Caki2 (cell line): ENCODE measurements around the gene CREBBP. TPM values are rescaled to one million over a fixed set of nuclear protein-coding genes. Genes with fewer than 3 reads are reported as not detected.
A peak's percentile ranks its signal among the peaks of the same experiment; 100 is the strongest.

Source experiments
- DNase-seq: peaks from one replicate; pipeline ENCODE4 v3.0.0-alpha.2; 2015; ENCODE audit warnings: low read depth
- in situ Hi-C: cut with HindIII; loops from 2 replicates; pipeline ENCODE4 v1.10.0; 2016; ENCODE audit warnings: low sequenced_read_pairs, low pct_unique_long_range_greater_than_20kb, mixed read lengths
- total RNA-seq: library from RNA; depleted of rRNA; stranded (reverse); fragments of >200 nt; shearing (Covaris generic); gene quantifications from 2 replicates; pipeline ENCODE4 v1.2.3, GENCODE V29; 2014; ENCODE audit warnings: low replicate concordance

Gene CREBBP
- total RNA-seq, 1 experiment from 2014 or later: 5.6 TPM

- DNase-seq: no peak
- in situ Hi-C loops: no loop called here
Observed at GRCh38 chr16:3863587-3863986, 16.9 kb downstream of the CREBBP start.

GRCh38 chr16:3861808-3862451, 18.6 kb downstream of the CREBBP start:
- peak; percentile 20 for DNase-seq
- in situ Hi-C loops: no loop called here

GRCh38 chr16:3859889-3860288, 20.6 kb downstream of the CREBBP start:
- no peak for DNase-seq
- in situ Hi-C loops: no loop called here

- no peak for DNase-seq
- in situ Hi-C loops: no loop called here
Observed at GRCh38 chr16:3858801-3859200, 21.7 kb downstream of the CREBBP start.

GRCh38 chr16:3857189-3858043, 23.1 kb downstream of the CREBBP start:
- in situ Hi-C loops: no loop called here
- no peak for DNase-seq

- no peak for DNase-seq
- in situ Hi-C loops: no loop called here
Observed at GRCh38 chr16:3856367-3857141, 24.0 kb downstream of the CREBBP start.

- in situ Hi-C loops: no loop called here
- DNase-seq: no peak
Observed at GRCh38 chr16:3854750-3855541, 25.6 kb downstream of the CREBBP start.

- in situ Hi-C loops: no loop called here
- no peak for DNase-seq
Observed at GRCh38 chr16:3850544-3850899, 30.0 kb downstream of the CREBBP start.

GRCh38 chr16:3849751-3850543, 30.6 kb downstream of the CREBBP start:
- no peak for DNase-seq
- in situ Hi-C loops: no loop called here

- DNase-seq: no peak
- in situ Hi-C loops: no loop called here
Observed at GRCh38 chr16:3846595-3847091, 33.9 kb downstream of the CREBBP start.

GRCh38 chr16:3846087-3846486, 34.4 kb downstream of the CREBBP start:
- in situ Hi-C loops: no loop called here
- DNase-seq: no peak

GRCh38 chr16:3842994-3843393, 37.5 kb downstream of the CREBBP start:
- DNase-seq: no peak
- in situ Hi-C loops: no loop called here

GRCh38 chr16:3841729-3842508, 38.6 kb downstream of the CREBBP start:
- in situ Hi-C loops: no loop called here
- no peak for DNase-seq

- in situ Hi-C loops: no loop called here
Observed at GRCh38 chr16:3839402-3840184, 40.9 kb downstream of the CREBBP start.

GRCh38 chr16:3838600-3839401, 41.7 kb downstream of the CREBBP start:
- in situ Hi-C loops: no loop called here
- DNase-seq: no peak

More at GRCh38 chr16:3839402-3840184, 40.9 kb downstream of the CREBBP start:
- no peak for DNase-seq
